GM18873 (cell line): ENCODE data around the gene ETV6.

Experiments used
- ATAC-seq: cut with Tn5 transposase; IDR thresholded peaks from one replicate; pipeline ENCODE4 v1.9.1; 2021; ENCODE audit warnings: mild to moderate bottlenecking, moderate library complexity, moderate number of reproducible peaks; ENCODE audit not compliant: unreplicated experiment, low FRiP score

ETV6 gene

GRCh38 chr12:11941606-11942337 is 292.3 kb downstream of the ETV6 start:
- ATAC-seq, result no peak

- ATAC-seq, result no peak
These were observed 294.6 kb downstream of the ETV6 start for GRCh38 chr12:11943919-11944700.
